PFSK-1 (cell line): ENCODE measurements around the gene SARM1.

Source experiments
- FOXP2 ChIP-seq: optimal IDR thresholded peaks from 2 replicates; pipeline ENCODE3; 2011; ENCODE audit warnings: borderline replicate concordance, control low read depth, inconsistent platforms; ENCODE audit not compliant: insufficient read depth; ENCODE audit errors: extremely low read length, extremely low read depth
- POLR2AphosphoS5 ChIP-seq: IDR thresholded peaks from 2 replicates; pipeline ENCODE4 v1.6.1; 2012; ENCODE audit warnings: low read depth, mild to moderate bottlenecking, control low read depth, low read length, moderate library complexity
- SIN3A ChIP-seq: IDR thresholded peaks from 2 replicates; pipeline ENCODE4 v1.6.1; 2012; ENCODE audit warnings: mild to moderate bottlenecking, low read length, moderate library complexity, borderline replicate concordance; ENCODE audit not compliant: insufficient read depth
- TAF1 ChIP-seq: IDR thresholded peaks from 2 replicates; pipeline ENCODE4 v1.6.1; 2012; ENCODE audit warnings: low read length, control low read depth, borderline replicate concordance; ENCODE audit not compliant: insufficient read depth
- TF ChIP-seq, protein P1 (sequence below), 2 experiments: IDR thresholded peaks; 2 replicates each; pipeline versions ENCODE4 v1.6.1 to v1.8.0; 2011 to 2012; ENCODE audit warnings: low read depth in 2 of 2, low read length in 2 of 2, control low read depth in 1 of 2, inconsistent platforms in 1 of 2, mild to moderate bottlenecking in 1 of 2, moderate library complexity in 1 of 2; ENCODE audit not compliant: insufficient read depth in 1 of 2

SARM1 gene

DNA sequence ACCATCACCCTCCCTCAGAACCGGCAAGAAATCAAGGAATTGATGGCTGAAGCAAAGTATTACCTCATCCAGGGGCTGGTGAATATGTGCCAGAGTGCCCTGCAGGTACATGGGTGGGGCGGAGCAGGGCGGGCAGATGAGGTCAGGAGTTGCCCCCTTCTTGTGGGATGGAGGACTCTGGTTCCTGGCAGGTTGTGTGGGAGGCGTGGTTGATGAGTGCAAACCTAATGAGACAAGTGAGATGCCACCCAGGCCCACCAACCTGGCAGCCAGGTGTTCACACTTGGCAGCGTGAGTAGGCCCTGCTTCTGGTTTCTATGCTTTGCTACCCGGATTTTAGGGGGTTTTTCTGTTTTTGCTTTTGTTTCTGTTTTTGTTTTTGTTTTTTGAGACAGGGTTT is 31.1 kb upstream of the SARM1 start:
- no peak for TF ChIP-seq SIN3A
- no peak for TF ChIP-seq FOXP2
- no peak for TF ChIP-seq TAF1
- TF ChIP-seq, protein P1, sequence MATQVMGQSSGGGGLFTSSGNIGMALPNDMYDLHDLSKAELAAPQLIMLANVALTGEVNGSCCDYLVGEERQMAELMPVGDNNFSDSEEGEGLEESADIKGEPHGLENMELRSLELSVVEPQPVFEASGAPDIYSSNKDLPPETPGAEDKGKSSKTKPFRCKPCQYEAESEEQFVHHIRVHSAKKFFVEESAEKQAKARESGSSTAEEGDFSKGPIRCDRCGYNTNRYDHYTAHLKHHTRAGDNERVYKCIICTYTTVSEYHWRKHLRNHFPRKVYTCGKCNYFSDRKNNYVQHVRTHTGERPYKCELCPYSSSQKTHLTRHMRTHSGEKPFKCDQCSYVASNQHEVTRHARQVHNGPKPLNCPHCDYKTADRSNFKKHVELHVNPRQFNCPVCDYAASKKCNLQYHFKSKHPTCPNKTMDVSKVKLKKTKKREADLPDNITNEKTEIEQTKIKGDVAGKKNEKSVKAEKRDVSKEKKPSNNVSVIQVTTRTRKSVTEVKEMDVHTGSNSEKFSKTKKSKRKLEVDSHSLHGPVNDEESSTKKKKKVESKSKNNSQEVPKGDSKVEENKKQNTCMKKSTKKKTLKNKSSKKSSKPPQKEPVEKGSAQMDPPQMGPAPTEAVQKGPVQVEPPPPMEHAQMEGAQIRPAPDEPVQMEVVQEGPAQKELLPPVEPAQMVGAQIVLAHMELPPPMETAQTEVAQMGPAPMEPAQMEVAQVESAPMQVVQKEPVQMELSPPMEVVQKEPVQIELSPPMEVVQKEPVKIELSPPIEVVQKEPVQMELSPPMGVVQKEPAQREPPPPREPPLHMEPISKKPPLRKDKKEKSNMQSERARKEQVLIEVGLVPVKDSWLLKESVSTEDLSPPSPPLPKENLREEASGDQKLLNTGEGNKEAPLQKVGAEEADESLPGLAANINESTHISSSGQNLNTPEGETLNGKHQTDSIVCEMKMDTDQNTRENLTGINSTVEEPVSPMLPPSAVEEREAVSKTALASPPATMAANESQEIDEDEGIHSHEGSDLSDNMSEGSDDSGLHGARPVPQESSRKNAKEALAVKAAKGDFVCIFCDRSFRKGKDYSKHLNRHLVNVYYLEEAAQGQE (IDR thresholded peaks at IDR 0.05; ENCODE audit: insufficient read depth in 1 of 2, low read depth in 2 of 2, low read length in 2 of 2): no peak
- TF ChIP-seq POLR2AphosphoS5: no peak

DNA sequence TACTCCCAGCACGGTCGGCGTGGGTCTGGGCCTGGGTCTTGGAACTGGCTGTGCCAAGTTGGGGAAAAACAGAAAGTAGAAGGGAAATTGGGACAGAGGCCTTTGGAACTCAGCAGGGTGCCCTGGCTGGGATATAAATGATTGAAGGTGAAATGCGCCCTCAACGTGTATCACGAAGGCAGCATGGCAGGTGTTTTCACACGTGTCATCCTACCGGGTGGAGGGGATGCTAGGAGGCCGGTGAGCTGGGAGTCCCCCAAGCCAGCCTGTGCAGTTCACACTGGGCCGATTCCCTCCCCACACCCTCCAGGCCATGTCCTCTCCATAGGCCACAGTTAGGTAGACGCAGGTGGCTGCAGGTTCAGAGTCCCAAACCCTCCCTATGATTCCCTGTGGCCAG is 30.0 kb upstream of the SARM1 start:
- no peak for TF ChIP-seq SIN3A
- no peak for TF ChIP-seq TAF1
- TF ChIP-seq, protein P1 (IDR thresholded peaks at IDR 0.05; ENCODE audit: insufficient read depth in 1 of 2, low read depth in 2 of 2, low read length in 2 of 2): no peak
- no peak for TF ChIP-seq POLR2AphosphoS5
- no peak for TF ChIP-seq FOXP2

DNA sequence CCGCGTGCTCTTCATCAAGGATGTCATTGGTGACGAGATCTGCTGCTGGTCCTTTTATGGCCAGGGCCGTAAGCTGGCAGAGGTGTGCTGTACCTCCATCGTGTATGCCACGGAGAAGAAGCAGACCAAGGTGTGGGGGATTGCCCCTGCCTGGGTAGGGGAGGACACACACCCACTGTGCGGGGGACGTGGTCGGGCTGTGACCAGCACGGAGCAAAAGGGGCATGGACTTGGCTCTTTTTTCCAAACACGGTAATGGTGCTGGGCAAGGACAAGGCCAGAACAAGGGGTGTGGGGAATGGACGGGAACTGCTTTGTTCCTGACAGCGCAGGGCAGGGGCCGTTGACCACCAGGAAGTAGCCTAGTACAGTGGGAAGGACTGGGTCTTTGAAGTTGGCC is 29.2 kb upstream of the SARM1 start:
- no peak for TF ChIP-seq SIN3A
- TF ChIP-seq, protein P1 (IDR thresholded peaks at IDR 0.05; ENCODE audit: insufficient read depth in 1 of 2, low read depth in 2 of 2, low read length in 2 of 2): no peak
- no peak for TF ChIP-seq POLR2AphosphoS5
- no peak for TF ChIP-seq TAF1
- no peak for TF ChIP-seq FOXP2

- no peak for TF ChIP-seq POLR2AphosphoS5
- TF ChIP-seq FOXP2: no peak
- TF ChIP-seq TAF1: no peak
- TF ChIP-seq, protein P1 (IDR thresholded peaks at IDR 0.05; ENCODE audit: insufficient read depth in 1 of 2, low read depth in 2 of 2, low read length in 2 of 2): no peak
- no peak for TF ChIP-seq SIN3A
Measured at GRCh38 chr17:28343491-28343932, 28.0 kb upstream of the SARM1 start.

DNA sequence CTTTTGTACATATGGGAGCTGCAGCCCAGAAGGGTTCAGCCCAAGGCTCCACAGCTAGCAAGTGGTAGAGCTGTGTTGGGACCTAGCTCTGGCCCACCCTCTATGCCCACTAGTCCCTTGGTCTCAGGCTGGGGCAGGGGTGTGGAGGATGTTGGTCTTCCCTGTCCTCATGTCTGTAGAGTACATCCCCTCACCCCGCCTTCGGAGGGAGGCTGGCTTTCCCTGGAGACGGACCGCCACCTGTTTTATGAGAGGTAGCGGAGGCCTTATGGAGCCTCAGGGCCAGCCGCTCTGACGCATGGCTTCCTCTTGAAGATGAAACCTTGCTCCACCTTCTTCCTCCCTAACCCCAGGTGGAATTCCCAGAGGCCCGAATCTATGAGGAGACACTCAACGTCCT is 27.5 kb upstream of the SARM1 start:
- TF ChIP-seq TAF1 (no peak), SIN3A (no peak), POLR2AphosphoS5 (no peak), FOXP2 (no peak)
- TF ChIP-seq, protein P1 (IDR thresholded peaks at IDR 0.05; ENCODE audit: insufficient read depth in 1 of 2, low read depth in 2 of 2, low read length in 2 of 2): no peak
